H1 (cell line): ENCODE results near the gene ERAP2. TPM values are rescaled to one million over a fixed set of nuclear protein-coding genes. Genes with fewer than 3 reads are reported as not detected.

ENCODE experiments used
- CBX5 ChIP-seq: fragments of 300-800, 300-1000 bp; sonication (generic); IDR thresholded peaks from 2 replicates; pipeline ENCODE4 v1.7.1; 2016; ENCODE audit warnings: antibody characterized with exemption, low read length, low read depth
- RAD21 ChIP-seq, 2 experiments: IDR thresholded peaks in 1 of 2; conservative IDR thresholded peaks in 1 of 2; 2 replicates each; pipeline ENCODE4 v1.6.1; 2011; ENCODE audit warnings: low read depth in 2 of 2, low read length in 2 of 2, improper control_type of control experiment in 1 of 2, inconsistent platforms in 1 of 2, mild to moderate bottlenecking in 1 of 2, moderate library complexity in 1 of 2
- SIN3A ChIP-seq, 2 experiments: IDR thresholded peaks in 1 of 2; conservative IDR thresholded peaks in 1 of 2; 2 replicates each; pipeline ENCODE4 v1.6.1; 2011 to 2012; ENCODE audit warnings: low read length in 2 of 2, improper control_type of control experiment in 1 of 2, low read depth in 1 of 2, mild to moderate bottlenecking in 1 of 2
- TBP ChIP-seq: IDR thresholded peaks from 2 replicates; pipeline ENCODE4 v1.6.1; 2011; ENCODE audit warnings: low read depth, low read length, improper control_type of control experiment
- TCF12 ChIP-seq: IDR thresholded peaks from 2 replicates; pipeline ENCODE4 v1.6.1; 2011; ENCODE audit warnings: low read depth, mild to moderate bottlenecking, low read length
- polyA plus RNA-seq, 7 experiments: library from polyadenylated mRNA; depleted of rRNA in 3 of 7; stranded (reverse) in 5 of 7; unstranded in 2 of 7; fragments of >200 nt in 5 of 7; fragments of 200-250 nt in 2 of 7; gene quantifications; 1 replicate in 5 of 7; 2 replicates in 1 of 7; 4 replicates in 1 of 7; pipeline versions ENCODE4 v1.2.1 to v1.2.3, GENCODE V29; 2011 to 2013; ENCODE audit warnings: missing spikeins in 2 of 7, mixed read lengths in 2 of 7
- total RNA-seq: library from RNA; stranded (reverse); fragmentation: NEBNext Ultra II Directional; extraction: Animal tissue kit (Norgen Biotek cat#: 25700); gene quantifications from 2 replicates; pipeline ENCODE4 v1.2.1, GENCODE V29; 2021

ERAP2 gene
- total and polyA plus RNA-seq, 2 of the 8 experiments (the other 6 are each of a cell fraction or from before 2014, with no cell fraction given): 0.14 TPM; not detected in 1

GRCh38 chr5:96942911-96943310 lies 66.6 kb downstream of the ERAP2 start (continued):
- TF ChIP-seq SIN3A (conservative IDR thresholded peaks at IDR 0.05 in 1 of 2, IDR thresholded peaks at IDR 0.05 in 1 of 2; ENCODE audit: low read depth in 1 of 2, low read length in 2 of 2) (no peak), RAD21 (IDR thresholded peaks at IDR 0.05 in 1 of 2, conservative IDR thresholded peaks at IDR 0.05 in 1 of 2; ENCODE audit: low read depth in 2 of 2, low read length in 2 of 2) (no peak), CBX5 (no peak), TCF12 (no peak), TBP (no peak)
- TF ChIP-seq, all 59 proteins: peak for 0
